Pulmonary artery endothelial cell (primary cell): ENCODE data around the gene CALHM6. TPM values are rescaled to one million over a fixed set of nuclear protein-coding genes. Genes with fewer than 3 reads are reported as not detected.

ENCODE experiments used
- DNase-seq: peaks from one replicate; pipeline ENCODE4 v3.0.0-alpha.2; 2011; ENCODE audit warnings: low read depth, low spot score
- total RNA-seq: library from RNA; depleted of rRNA; stranded (reverse); fragments of >200 nt; gene quantifications from 2 replicates; pipeline ENCODE4 v1.2.3, GENCODE V29; 2014

Gene CALHM6
- total RNA-seq, 1 donor from 2014 or later = 0.40 TPM

- DNase-seq = no peak
These were observed 16.1 kb upstream of the CALHM6 start for GRCh38 chr6:116445102-116445501.

- no peak for DNase-seq
These were observed 14.8 kb upstream of the CALHM6 start for GRCh38 chr6:116446399-116446798.

- no peak for DNase-seq
These were observed 14.1 kb upstream of the CALHM6 start for GRCh38 chr6:116447052-116447451.

GRCh38 chr6:116447496-116448011 is 13.6 kb upstream of the CALHM6 start:
- no peak for DNase-seq

- no peak for DNase-seq
These were observed 11.6 kb upstream of the CALHM6 start for GRCh38 chr6:116449565-116449964.

GRCh38 chr6:116450185-116450710 is 10.9 kb upstream of the CALHM6 start:
- DNase-seq = no peak

GRCh38 chr6:116450769-116451740 is 10.1 kb upstream of the CALHM6 start:
- no peak for DNase-seq

- no peak for DNase-seq
These were observed 9.3 kb upstream of the CALHM6 start for GRCh38 chr6:116451916-116452315.

GRCh38 chr6:116452531-116452930 is 8.6 kb upstream of the CALHM6 start:
- DNase-seq = no peak

GRCh38 chr6:116456106-116456505 is 5.1 kb upstream of the CALHM6 start:
- no peak for DNase-seq

- no peak for DNase-seq
These were observed 4.2 kb upstream of the CALHM6 start for GRCh38 chr6:116456927-116457326.

GRCh38 chr6:116458264-116458663 is 2.9 kb upstream of the CALHM6 start:
- no peak for DNase-seq

- no peak for DNase-seq
These were observed 1.2 kb upstream of the CALHM6 start for GRCh38 chr6:116459927-116460326.

GRCh38 chr6:116461932-116462885 is 1.0 kb downstream of the CALHM6 start:
- DNase-seq = no peak

- DNase-seq = no peak
These were observed 2.1 kb downstream of the CALHM6 start for GRCh38 chr6:116463301-116463700.

GRCh38 chr6:116465246-116465645 is 4.1 kb downstream of the CALHM6 start:
- DNase-seq = no peak

- DNase-seq = no peak
These were observed 5.9 kb downstream of the CALHM6 start for GRCh38 chr6:116467096-116467495.

- DNase-seq = no peak
These were observed 6.3 kb downstream of the CALHM6 start for GRCh38 chr6:116467514-116467913.

- DNase-seq = no peak
These were observed 7.1 kb downstream of the CALHM6 start for GRCh38 chr6:116468293-116468692.

- DNase-seq = no peak
These were observed 10.4 kb downstream of the CALHM6 start for GRCh38 chr6:116471531-116471930.

- no peak for DNase-seq
These were observed 11.5 kb downstream of the CALHM6 start for GRCh38 chr6:116472706-116473105.

GRCh38 chr6:116475141-116475540 is 14.0 kb downstream of the CALHM6 start:
- DNase-seq = no peak
